Prostate gland (tissue), 2 donors: ENCODE results near the gene TMC1. TPM values are rescaled to one million over a fixed set of nuclear protein-coding genes. Genes with fewer than 3 reads are reported as not detected.

Source experiments
- DNase-seq: peaks from one replicate; pipeline ENCODE4 v3.0.0-alpha.2; 2019; ENCODE audit warnings: low spot score
- H3K27ac ChIP-seq, 2 donors: fragments of 200-600 bp; sonication (generic); 2 replicates each; pipeline ENCODE4 v1.5.1; 2017 to 2019
- H3K27me3 ChIP-seq: fragments of 200-600 bp; sonication (generic); replicated peaks from 2 replicates; pipeline ENCODE4 v1.5.1; 2019; ENCODE audit not compliant: insufficient read depth
- H3K36me3 ChIP-seq, 2 donors: fragments of 200-600 bp; sonication (generic); 1 replicate in 1 of 2; 2 replicates in 1 of 2; pipeline versions ENCODE4 v1.5.1 to v1.8.1; 2017 to 2019
- H3K4me1 ChIP-seq: fragments of 200-600 bp; sonication (generic); replicated peaks from 2 replicates; pipeline ENCODE4 v1.5.1; 2019
- H3K4me3 ChIP-seq, 2 donors: fragments of 200-600 bp; sonication (generic); 2 replicates each; pipeline ENCODE4 v1.5.1; 2017 to 2019
- H3K9me3 ChIP-seq: fragments of 200-600 bp; sonication (generic); 2 replicates; pipeline ENCODE4 v1.5.1; 2017
- POLR2A ChIP-seq: fragments of 450-650 bp; IDR thresholded peaks from one replicate; pipeline ENCODE4 v1.6.1; 2016; ENCODE audit warnings: antibody characterized with exemption, mild to moderate bottlenecking
- POLR2AphosphoS5 ChIP-seq: sonication (generic); formaldehyde crosslinking; IDR thresholded peaks from one replicate; pipeline ENCODE4 v1.6.1; 2017; ENCODE audit warnings: antibody characterized with exemption
- WGBS: methylation state at CpG from one replicate; pipeline ENCODE4 v1.1.5; 2018; 5-methylcytosine and 5-hydroxymethylcytosine counted together
- intact Hi-C: fragments of 100-400 bp; cut with DNase I; formaldehyde crosslinking; loops from one replicate; pipeline ENCODE4 v1.14.2; 2022
- total RNA-seq, 2 donors: library from RNA; depleted of rRNA; stranded (reverse); fragments of >200 nt; gene quantifications; one replicate each; pipeline ENCODE4 v1.1.0, GENCODE V29; 2016
- TF ChIP-seq, protein P1 (sequence below), 4 experiments: fragments of 200-600 bp in 2 of 4; fragments of 450-650 bp in 2 of 4; sonication (generic) in 2 of 4; IDR thresholded peaks; 1 replicate in 3 of 4; 2 replicates in 1 of 4; pipeline ENCODE4 v1.5.1; 2016 to 2019; ENCODE audit warnings: antibody characterized with exemption in 4 of 4, mild to moderate bottlenecking in 2 of 4, moderate library complexity in 2 of 4

The TMC1 gene
- total RNA-seq, 2 donors from 2014 or later: 3.0 to 5.3 TPM

DNA sequence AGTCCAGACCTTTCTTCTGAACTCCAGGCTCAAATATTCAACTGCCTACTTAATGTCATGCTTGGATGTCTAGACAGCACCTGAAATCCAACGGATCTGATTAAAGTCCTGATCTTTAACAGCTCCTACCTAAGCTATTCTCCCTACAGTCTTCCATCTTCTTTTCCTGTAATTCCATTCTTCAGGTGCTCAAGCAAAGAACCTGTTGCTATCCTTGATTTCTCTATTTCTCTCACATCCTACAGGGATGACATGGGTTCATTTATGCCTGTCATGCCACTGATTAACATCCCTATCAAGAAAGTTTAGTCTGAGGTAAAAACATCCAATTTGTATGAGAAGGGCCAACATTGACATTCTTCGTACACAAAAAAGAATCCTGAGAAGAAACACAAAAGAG is 163.2 kb downstream of the TMC1 start:
- Histone ChIP-seq H3K4me1 (no peaks in the 10 kb centered on the region), H3K27me3 (no peaks in the 10 kb centered on the region), H3K4me3 (no peak overlapping the region), H3K36me3 (no peaks in the 10 kb centered on the region), H3K27ac (no peak overlapping the region), H3K9me3 (no peaks in the 10 kb centered on the region)
- TF ChIP-seq POLR2A (no peak), POLR2AphosphoS5 (no peak)
- TF ChIP-seq, protein P1, sequence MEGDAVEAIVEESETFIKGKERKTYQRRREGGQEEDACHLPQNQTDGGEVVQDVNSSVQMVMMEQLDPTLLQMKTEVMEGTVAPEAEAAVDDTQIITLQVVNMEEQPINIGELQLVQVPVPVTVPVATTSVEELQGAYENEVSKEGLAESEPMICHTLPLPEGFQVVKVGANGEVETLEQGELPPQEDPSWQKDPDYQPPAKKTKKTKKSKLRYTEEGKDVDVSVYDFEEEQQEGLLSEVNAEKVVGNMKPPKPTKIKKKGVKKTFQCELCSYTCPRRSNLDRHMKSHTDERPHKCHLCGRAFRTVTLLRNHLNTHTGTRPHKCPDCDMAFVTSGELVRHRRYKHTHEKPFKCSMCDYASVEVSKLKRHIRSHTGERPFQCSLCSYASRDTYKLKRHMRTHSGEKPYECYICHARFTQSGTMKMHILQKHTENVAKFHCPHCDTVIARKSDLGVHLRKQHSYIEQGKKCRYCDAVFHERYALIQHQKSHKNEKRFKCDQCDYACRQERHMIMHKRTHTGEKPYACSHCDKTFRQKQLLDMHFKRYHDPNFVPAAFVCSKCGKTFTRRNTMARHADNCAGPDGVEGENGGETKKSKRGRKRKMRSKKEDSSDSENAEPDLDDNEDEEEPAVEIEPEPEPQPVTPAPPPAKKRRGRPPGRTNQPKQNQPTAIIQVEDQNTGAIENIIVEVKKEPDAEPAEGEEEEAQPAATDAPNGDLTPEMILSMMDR (IDR thresholded peaks at IDR 0.05): no peak
- DNase-seq: no peak
- 82% methylated on average over 2 of the region's 2 CpGs for WGBS
- intact Hi-C loops: no loop called here

DNA sequence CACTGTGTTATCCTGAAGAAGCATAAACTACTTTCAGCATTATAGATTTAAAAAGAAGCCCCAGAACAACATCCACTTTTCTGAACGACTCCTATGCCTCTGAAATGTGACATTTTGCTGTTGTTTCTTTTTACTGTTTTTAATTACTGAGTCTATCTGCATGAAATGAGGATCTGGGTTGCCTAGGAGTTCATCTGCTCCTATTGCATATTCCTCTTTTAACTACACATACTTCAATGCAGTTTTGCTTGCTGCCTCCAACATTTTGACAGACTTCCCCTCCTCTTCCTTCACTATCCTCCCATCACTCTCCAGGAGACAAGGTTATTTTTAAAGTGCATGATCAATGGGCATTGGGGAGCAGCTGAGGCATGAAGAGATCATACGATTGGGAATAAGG is 164.5 kb downstream of the TMC1 start:
- Histone ChIP-seq H3K27ac (no peak overlapping the region), H3K27me3 (no peaks in the 10 kb centered on the region), H3K4me3 (no peak overlapping the region), H3K36me3 (no peaks in the 10 kb centered on the region), H3K4me1 (no peaks in the 10 kb centered on the region), H3K9me3 (no peaks in the 10 kb centered on the region)
- no peak for TF ChIP-seq POLR2AphosphoS5
- no peak for TF ChIP-seq POLR2A
- TF ChIP-seq, protein P1 (IDR thresholded peaks at IDR 0.05): no peak
- WGBS: 77% methylated on average over 2 of the region's 2 CpGs
- no peak for DNase-seq
- intact Hi-C loops: no loop called here

DNA sequence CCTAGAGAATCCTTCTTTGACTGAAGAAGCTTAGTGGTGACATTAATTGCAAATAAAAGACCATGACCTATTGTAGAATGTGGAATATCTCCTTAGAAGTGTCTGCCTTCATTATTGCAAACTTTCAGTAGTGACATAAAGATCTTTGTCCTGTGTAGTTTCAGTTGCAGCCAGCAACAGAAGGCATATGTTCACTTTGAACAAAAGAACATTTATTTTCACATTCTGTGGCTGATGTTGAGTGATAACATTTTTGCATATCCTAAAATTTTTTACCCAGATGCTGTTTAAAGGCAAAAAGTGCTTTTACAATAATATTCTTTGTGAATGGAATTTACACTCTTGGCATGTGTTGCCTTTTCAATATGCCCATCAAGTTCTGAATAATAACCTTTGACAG is 165.9 kb downstream of the TMC1 start:
- Histone ChIP-seq H3K27me3 (no peaks in the 10 kb centered on the region), H3K4me1 (no peaks in the 10 kb centered on the region), H3K9me3 (no peaks in the 10 kb centered on the region), H3K36me3 (no peaks in the 10 kb centered on the region), H3K27ac (no peak overlapping the region), H3K4me3 (no peak overlapping the region)
- no peak for DNase-seq
- intact Hi-C loops: no loop called here
- no peak for TF ChIP-seq POLR2A
- TF ChIP-seq, protein P1 (IDR thresholded peaks at IDR 0.05): no peak
- TF ChIP-seq POLR2AphosphoS5: no peak

- no peak overlapping the region for H3K4me3 ChIP-seq
- H3K9me3 ChIP-seq: no peaks in the 10 kb centered on the region
- no peaks in the 10 kb centered on the region for H3K36me3 ChIP-seq
- intact Hi-C loops: no loop called here
- no peak overlapping the region for H3K27ac ChIP-seq
- H3K27me3 ChIP-seq: no peaks in the 10 kb centered on the region
- no peak for DNase-seq
- H3K4me1 ChIP-seq: no peaks in the 10 kb centered on the region
- TF ChIP-seq, protein P1 (IDR thresholded peaks at IDR 0.05): no peak
- TF ChIP-seq POLR2A: no peak
- TF ChIP-seq POLR2AphosphoS5: no peak
Measured at GRCh38 chr9:72691671-72692070, 170.3 kb downstream of the TMC1 start.

- Histone ChIP-seq H3K36me3 (no peaks in the 10 kb centered on the region), H3K4me3 (no peak overlapping the region), H3K4me1 (no peaks in the 10 kb centered on the region), H3K9me3 (no peaks in the 10 kb centered on the region), H3K27ac (no peak overlapping the region), H3K27me3 (no peaks in the 10 kb centered on the region)
- TF ChIP-seq POLR2AphosphoS5 (no peak), POLR2A (no peak)
- TF ChIP-seq, protein P1 (IDR thresholded peaks at IDR 0.05): no peak
- intact Hi-C loops: no loop called here
- 91% methylated on average over 3 of the region's 3 CpGs for WGBS
- no peak for DNase-seq
Measured at GRCh38 chr9:72695365-72695764, 174.0 kb downstream of the TMC1 start.
